HG02981 (cell line): ENCODE data around the gene LACTBL1.

Source experiments
- ATAC-seq: cut with Tn5 transposase; IDR thresholded peaks from one replicate; pipeline ENCODE4 v1.9.1; 2021; ENCODE audit warnings: mild to moderate bottlenecking, moderate library complexity; ENCODE audit not compliant: unreplicated experiment

Gene LACTBL1

DNA sequence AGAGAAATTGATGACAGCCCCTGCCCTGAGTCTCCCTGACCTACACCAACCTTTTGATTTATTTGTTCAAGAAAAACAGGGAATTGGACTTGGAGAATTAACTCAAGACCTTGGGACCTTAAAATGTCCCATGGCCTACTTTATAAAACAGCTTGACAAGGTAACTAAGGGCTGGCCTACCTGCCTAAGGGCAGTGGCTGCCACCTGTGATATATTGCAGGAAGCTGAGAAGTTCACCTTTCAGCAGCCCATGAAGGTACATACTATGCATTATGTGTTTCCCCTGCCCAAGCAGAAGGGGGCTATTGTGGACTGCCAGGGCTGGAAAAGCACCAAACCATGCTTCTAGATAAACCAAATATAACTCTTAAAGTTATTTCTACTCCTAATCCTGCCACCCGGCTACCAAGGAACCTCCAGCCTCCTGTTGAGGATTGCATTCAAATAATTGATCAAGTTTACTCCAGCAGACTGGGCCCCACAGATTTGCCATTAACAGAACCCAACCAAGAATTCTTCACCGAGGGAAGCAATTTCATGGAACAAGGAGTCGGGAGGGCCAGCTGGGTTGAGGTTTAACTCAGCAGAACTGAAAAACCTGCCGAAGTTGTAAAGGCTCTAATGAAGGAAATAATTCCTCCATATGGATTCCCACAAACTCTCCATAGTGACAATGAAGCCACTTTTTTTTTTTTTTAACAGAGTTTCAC lies 28.2 kb downstream of the LACTBL1 start:
- ATAC-seq = no peak

DNA sequence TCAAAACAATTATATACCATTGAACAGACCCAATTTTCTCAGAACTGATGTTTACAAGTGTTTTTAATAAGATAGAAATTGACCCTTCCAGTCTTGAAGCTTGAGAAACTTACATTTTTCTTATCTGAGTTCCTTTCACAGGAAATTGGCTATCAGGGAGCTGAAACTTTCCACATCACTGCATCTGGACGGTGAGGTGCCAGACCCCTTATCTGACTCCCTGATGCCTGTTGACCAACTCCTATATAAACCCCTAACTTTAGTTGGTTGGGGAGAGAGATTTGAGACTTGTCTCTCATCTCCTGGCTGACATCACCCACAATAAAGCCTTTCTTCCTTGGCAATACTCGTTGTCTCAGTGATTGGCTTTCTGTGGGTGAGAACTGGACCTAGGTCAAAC lies 31.4 kb downstream of the LACTBL1 start:
- no peak for ATAC-seq

GRCh38 chr1:22936681-22937080 lies 36.0 kb downstream of the LACTBL1 start:
- no peak for ATAC-seq

DNA sequence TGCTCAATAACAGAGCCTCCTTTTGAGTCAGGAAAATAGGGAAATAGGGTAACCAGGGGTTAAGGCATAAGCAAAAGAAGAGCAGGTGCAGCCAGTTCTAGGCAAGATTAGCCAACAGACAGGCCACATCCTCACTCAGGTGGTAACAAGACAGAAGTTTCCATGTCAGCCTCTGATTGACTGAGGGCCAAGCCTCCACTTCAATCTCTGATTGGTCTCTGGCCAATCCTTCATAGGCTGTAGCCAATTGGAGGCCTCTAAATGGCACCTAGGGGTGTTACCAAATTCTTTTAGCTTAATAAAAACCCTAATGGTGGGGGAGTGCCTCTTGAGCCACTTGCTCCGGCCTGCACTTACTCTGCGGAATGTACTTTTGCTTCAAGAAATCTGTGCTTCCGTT lies 37.2 kb downstream of the LACTBL1 start:
- no peak for ATAC-seq

- no peak for ATAC-seq
Measured at GRCh38 chr1:22932803-22933470, 39.7 kb downstream of the LACTBL1 start.

- ATAC-seq = no peak
Measured at GRCh38 chr1:22930240-22930912, 42.3 kb downstream of the LACTBL1 start.

DNA sequence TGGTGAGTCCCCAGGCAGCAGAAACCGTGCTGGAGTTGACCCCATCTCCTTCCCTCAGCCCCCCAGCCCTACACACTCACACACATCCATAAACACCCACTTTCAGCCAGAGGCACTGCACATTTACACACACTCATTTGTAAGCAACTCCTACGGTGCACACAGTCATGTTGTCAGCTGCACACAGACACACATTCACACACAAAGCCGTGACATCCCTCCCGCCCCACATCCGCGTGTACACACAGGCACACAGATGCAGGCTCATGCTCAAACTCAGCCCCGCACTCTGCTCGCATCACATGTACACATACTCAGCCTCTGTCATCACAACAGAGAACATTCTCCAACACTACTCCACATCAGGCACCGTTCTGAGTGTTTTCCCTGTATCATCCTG lies 47.6 kb downstream of the LACTBL1 start:
- no peak for ATAC-seq

DNA sequence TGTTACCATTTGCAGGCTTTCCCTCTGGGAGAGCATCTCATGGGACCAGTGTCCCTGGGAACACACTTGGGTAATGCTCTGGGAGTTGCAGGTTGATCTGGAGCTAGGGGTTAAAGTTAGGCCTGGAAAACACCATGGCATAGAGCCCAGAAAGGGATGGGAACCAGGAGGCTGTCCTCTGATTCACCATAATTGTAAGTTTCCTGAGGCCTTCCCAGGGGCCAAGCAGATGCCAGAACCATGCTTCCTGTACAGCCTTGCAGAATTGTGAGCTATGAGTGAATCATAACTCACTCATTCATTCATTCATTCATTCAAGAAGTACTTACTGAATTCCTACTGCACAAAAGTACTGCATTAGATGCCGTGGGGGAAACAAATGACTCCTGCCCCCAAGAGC lies 50.0 kb downstream of the LACTBL1 start:
- no peak for ATAC-seq

- no peak for ATAC-seq
Measured at GRCh38 chr1:22921452-22922126, 51.1 kb downstream of the LACTBL1 start.

DNA sequence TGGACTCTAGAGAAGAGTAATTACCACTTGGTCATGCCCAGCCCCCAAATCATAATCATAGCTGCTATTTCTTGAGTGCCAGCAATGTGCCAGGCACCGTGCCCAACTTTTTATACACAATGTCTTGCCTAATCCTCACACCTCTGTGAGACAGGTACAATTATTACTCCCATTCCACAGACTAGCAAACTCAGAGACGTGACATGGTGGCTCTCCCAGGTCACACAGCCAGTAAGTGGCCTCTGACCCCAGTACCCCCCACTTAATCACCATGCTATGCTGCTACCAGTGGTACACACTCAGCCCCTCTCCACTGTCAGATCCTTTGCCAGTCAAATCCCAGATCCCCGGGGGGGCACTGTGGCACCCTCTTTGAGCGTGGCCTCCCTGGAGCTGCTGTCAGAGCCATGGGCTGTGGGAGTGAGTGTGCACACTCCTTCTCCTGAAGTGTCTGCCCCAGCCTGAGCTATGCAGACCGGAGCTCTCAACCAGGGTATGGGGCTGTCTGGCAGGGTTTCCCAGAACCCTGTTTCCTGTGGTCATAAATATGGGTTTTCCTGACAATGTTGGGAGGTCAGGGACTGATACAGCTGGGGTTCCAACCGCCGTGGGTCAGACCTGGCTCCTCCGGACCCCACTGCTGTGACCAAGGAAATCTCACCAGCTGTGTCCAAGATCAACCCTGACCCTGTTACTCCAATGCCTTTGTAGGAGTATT lies 51.8 kb downstream of the LACTBL1 start:
- ATAC-seq = no peak

DNA sequence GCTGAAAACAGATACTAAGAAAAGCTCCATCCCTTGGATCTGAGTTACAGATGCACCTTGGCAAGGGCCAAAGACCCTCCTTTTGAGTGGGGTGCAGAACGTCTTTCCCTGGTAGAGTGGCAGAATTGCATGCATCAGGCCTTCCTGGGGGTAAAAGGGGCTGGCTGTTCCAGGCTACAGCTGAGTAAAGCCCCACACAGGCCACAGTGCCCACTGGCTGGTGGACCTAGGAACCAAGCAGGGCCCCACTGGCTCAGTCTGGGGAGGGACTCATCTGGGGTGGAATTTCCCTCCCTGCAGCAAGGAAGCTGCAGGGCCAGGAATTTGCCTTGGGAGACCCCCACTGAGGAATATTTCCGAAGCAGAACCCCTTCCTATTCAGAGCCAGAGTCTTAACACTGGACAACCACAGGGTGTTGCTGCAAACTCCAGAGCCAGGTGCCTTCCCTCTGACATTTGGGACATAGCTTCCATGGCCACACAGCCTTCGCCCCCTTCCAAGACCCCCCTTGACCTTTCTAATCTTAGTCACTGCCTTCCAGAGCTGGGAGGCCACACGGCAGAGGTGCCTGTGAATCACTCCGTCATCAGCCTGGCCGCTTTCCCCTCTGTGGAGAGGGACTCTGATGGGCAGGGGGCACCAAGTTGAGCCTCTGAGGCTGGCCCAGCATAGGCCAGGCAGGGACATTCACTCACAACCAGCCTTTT lies 52.5 kb downstream of the LACTBL1 start:
- no peak for ATAC-seq

- ATAC-seq = no peak
Measured at GRCh38 chr1:22919341-22920025, 53.2 kb downstream of the LACTBL1 start.

DNA sequence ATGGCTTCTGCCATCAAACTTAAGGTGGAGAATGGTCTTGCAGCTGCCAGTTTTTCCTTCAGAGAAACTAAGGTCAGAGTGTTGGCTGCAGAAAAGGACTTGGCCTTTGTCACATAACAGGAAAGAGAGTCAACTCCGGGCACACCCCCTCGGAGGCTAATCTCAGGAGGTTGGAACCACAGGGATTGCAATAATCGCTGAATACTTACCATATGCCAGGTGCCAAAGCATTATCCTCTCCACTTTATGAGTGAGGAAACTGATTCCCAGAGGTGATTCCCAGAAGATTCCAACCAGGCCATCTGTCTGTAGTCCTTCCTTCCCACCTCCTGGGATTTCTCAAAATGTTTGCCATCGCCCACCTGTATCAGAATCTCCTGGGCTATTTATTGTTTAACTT lies 54.0 kb downstream of the LACTBL1 start:
- ATAC-seq = no peak

DNA sequence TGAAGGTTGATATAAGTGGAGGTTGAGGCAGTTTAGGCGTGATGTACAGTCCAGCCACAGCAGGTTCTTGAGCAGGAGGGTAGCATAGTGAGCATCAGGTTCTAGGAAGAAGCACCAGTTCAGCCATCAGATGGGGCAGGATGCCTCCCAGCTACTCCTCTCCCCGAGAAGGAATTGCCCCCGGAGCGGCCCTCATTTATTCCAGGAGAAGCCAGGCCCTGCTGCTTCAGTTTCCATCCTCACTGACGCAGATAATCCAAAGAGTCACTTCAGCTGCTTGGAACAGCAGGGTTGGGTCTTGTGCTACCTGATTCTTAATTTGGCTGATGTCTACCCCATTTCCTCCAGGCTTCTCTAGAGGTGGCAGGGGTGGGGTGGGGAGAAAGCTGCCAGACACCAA lies 54.7 kb downstream of the LACTBL1 start:
- ATAC-seq = no peak

- no peak for ATAC-seq
Measured at GRCh38 chr1:22916471-22916820, 56.2 kb downstream of the LACTBL1 start.

- no peak for ATAC-seq
Measured at GRCh38 chr1:22915816-22916470, 56.7 kb downstream of the LACTBL1 start.

DNA sequence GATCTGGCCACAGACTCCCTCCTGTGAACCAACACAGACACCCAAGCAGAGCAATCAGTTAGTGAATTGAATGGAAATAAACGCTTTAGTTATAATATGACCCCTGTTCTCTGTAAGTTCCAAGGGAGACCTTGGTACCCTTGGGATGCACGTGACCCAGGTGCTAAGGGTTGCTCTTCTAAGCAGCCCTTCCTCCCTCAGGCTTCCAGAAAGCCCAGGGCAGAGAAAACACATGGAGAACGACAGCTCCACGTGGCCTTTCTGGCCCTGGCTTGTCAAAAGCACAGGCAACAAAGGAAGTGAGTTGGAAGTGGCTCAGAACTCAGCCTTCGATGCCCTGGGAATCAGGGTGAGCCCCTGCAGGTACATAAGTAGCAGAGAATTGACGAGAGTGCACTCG lies 57.4 kb downstream of the LACTBL1 start:
- no peak for ATAC-seq

DNA sequence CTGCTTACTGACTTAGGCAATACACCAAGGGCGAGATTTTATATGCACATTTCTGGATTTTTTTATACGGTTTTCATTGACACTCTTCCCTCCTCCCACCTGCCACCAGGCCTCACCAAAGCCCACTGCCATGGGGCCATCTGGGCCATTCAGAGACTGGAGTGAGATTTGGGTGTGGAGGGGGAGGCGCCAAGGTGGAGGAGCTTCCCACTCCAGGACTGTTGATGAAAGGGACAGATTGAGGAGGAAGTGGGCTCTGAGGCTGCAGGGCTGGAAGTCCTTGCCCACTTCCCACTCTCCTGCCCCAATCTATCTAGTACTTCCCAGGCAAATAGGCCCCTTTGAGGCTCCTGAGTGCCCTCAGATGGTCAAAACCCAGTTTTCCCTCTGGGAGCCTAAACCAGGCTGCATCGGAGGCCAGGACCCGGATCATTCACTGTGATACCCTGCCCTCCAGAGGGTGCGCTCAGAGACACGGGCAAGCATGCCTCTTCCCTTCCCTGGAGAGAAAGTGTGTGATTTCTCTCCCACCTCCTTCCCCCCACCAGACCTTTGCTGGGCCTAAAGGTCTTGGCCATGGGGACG lies 57.9 kb downstream of the LACTBL1 start:
- no peak for ATAC-seq

- ATAC-seq = no peak
Measured at GRCh38 chr1:22914156-22914555, 58.5 kb downstream of the LACTBL1 start.
